ENCODE measurements around the gene GPT2. TPM values are rescaled to one million over a fixed set of nuclear protein-coding genes. Genes with fewer than 3 reads are reported as not detected.
"Not testable (repeated sequence)": the region's sequence is repeated elsewhere in the genome, so short reads cannot be mapped to it uniquely, and the experiment has no call there.

GPT2 gene
- total and polyA plus RNA-seq, 2 experiments from 2014 or later, result 41.0 to 51.3 TPM

DNA sequence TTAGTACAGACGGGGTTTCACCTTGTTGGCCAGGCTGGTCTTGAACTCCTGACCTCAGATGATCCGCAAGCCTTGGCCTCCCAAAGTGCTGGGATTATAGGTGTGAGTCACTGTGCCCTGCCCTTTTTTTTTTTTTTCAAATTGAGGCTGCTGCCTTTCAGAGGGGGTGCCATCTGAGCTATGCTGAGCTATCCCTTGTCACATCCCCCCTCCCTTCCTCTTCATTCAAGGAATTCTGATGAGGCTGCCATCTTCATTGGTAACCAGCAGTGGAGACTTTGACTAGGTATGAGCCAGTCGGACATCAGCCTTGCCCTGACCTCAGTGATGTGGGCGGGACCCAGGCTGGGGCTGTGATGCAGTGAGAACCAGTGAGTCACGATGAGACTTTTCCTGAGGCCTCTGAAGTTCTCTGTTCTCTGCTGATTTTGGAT, 24.4 kb upstream of the GPT2 start:
- no peaks in the 10 kb centered on the region for H3K27me3 ChIP-seq
- no peak overlapping the region for H3K4me2 ChIP-seq
- DNase-seq (ENCODE audit: low spot score), result peak; percentile 56
- no peaks in the 10 kb centered on the region for H3K9me3 ChIP-seq (ENCODE audit: low read depth)
- WGBS (ENCODE audit: low lambda C conversion rate, missing lambda C conversion rate), result 69% methylated on average over 5 of the region's 5 CpGs
- H3K36me3 ChIP-seq (replicated peaks; ENCODE audit: insufficient read depth, low read depth), result no peaks in the 10 kb centered on the region
- H3K4me1 ChIP-seq (ENCODE audit: insufficient read depth), result peaks cover 7% of the 10 kb centered on the region
- H4K20me1 ChIP-seq (ENCODE audit: insufficient read depth, poor library complexity, severe bottlenecking), result no peaks in the 10 kb centered on the region
- H3K4me3 ChIP-seq, result no peak overlapping the region
- H2AFZ ChIP-seq, result no peak overlapping the region
- no peaks in the 10 kb centered on the region for H3K9me2 ChIP-seq (replicated peaks; ENCODE audit: insufficient read depth)
- H3K79me2 ChIP-seq, result no peaks in the 10 kb centered on the region
- TF ChIP-seq EZH2 (IDR thresholded peaks at IDR 0.05; ENCODE audit: borderline replicate concordance), result no peak
- no peak for TF ChIP-seq EZH2phosphoT487 (IDR thresholded peaks at IDR 0.05; ENCODE audit: low read depth, severe bottlenecking, unreplicated experiment)
- TF ChIP-seq, protein P1, sequence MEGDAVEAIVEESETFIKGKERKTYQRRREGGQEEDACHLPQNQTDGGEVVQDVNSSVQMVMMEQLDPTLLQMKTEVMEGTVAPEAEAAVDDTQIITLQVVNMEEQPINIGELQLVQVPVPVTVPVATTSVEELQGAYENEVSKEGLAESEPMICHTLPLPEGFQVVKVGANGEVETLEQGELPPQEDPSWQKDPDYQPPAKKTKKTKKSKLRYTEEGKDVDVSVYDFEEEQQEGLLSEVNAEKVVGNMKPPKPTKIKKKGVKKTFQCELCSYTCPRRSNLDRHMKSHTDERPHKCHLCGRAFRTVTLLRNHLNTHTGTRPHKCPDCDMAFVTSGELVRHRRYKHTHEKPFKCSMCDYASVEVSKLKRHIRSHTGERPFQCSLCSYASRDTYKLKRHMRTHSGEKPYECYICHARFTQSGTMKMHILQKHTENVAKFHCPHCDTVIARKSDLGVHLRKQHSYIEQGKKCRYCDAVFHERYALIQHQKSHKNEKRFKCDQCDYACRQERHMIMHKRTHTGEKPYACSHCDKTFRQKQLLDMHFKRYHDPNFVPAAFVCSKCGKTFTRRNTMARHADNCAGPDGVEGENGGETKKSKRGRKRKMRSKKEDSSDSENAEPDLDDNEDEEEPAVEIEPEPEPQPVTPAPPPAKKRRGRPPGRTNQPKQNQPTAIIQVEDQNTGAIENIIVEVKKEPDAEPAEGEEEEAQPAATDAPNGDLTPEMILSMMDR (IDR thresholded peaks at IDR 0.05; ENCODE audit: poor library complexity), result no peak
- peak overlapping the region; percentile 56 for H3K27ac ChIP-seq

DNA sequence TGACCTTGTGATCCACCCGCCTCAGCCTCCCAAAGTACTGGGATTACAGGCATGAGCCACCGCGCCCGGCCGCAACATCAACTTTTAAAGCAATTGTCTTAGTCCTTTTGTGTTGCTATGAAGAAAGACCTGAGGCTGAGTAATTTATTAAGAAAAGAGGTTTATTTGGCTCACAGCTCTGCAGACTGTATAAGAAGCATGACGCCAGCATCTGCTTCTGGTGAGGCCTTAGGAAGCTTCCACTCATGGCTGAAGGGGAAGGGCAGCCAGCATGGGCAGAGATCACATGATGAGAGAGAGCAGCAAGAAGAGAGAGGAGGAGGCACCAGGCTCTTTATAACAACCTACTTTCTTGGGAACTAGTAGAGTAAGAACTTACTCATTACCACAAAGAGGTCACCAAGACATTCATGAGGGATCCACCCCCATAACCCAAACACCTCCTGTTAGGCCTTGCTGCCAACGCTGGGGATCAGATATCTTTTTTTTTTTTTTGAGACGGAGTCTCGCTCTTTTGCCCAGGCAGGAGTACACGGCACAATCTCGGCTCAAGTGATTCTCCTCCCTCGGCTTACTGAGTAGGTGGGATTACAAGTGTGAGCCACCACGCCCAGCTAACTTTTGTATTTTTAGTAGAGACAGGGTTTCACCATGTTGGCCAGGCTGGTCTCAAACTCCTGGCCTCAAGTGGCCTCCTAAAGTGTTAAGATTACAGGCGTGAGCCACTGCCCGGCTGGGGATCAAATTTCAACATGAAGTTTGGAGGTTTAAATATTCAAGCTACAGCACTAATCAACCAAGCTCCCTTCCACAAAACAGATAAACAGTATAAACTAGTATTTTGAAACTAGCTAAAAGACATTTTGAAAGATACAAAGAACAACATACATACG, 21.4 kb upstream of the GPT2 start:
- Histone ChIP-seq H3K36me3 (replicated peaks; ENCODE audit: insufficient read depth, low read depth) (no peaks in the 10 kb centered on the region), H3K4me1 (ENCODE audit: insufficient read depth) (peaks cover 7% of the 10 kb centered on the region), H3K79me2 (no peaks in the 10 kb centered on the region), H3K9me2 (replicated peaks; ENCODE audit: insufficient read depth) (no peaks in the 10 kb centered on the region), H3K4me2 (no peak overlapping the region), H3K27ac (peak overlapping the region; percentile 68), H3K4me3 (no peak overlapping the region), H3K27me3 (no peaks in the 10 kb centered on the region), H2AFZ (no peak overlapping the region), H4K20me1 (ENCODE audit: insufficient read depth, poor library complexity, severe bottlenecking) (no peaks in the 10 kb centered on the region), H3K9me3 (ENCODE audit: low read depth) (no peaks in the 10 kb centered on the region)
- no peak for DNase-seq (ENCODE audit: low spot score)
- WGBS (ENCODE audit: low lambda C conversion rate, missing lambda C conversion rate), result 88% methylated on average over 16 of the region's 16 CpGs
- TF ChIP-seq EZH2phosphoT487 (IDR thresholded peaks at IDR 0.05; ENCODE audit: low read depth, severe bottlenecking, unreplicated experiment) (no peak), EZH2 (IDR thresholded peaks at IDR 0.05; ENCODE audit: borderline replicate concordance) (no peak)
- TF ChIP-seq, protein P1 (IDR thresholded peaks at IDR 0.05; ENCODE audit: poor library complexity), result no peak

DNA sequence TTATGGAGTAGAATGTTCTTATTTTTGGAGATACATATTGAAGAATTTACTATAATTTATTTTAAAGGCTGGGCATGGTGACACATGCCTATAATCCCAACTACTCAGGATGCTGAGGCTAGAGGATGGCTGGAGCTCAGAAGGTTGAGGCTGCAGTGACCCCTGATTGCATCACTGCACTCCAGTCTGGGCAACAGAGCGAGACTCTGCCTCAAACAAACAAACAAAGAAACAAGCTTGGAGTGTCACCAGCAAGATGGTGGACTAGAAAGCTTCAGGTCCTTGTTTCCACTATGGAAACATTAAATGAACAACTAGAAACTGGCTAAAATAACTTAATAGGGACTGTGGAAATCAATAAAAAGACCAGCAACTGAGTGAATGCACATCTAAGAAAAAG, 17.9 kb upstream of the GPT2 start:
- no peaks in the 10 kb centered on the region for H3K79me2 ChIP-seq

DNA sequence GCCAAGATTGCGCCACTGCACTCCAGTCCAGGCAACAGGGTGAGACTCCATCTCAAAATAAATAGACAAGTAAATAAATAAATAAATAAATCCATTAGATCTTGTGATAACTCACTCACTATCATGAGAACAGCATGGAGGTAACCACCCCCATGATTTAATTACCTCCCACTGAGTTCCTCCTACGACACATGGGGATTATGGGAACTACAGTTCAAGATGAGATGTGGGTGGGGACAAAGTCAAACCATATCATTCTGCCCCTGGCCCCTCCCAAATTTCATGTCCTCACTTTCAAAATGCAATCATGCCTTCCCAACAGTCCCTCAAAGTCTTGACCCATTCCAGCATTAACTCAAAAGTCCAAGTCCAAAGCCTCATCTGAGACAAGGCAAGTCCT, 16.7 kb upstream of the GPT2 start:
- H3K27ac ChIP-seq, H2AFZ ChIP-seq: not testable (repeated sequence)

More for the DNA sequence above, 17.9 kb upstream of the GPT2 start:
- Histone ChIP-seq H3K36me3 (replicated peaks; ENCODE audit: insufficient read depth, low read depth) (no peaks in the 10 kb centered on the region), H3K9me3 (ENCODE audit: low read depth) (no peaks in the 10 kb centered on the region), H3K27me3 (no peaks in the 10 kb centered on the region), H3K4me2 (no peak overlapping the region), H3K4me1 (ENCODE audit: insufficient read depth) (peaks cover 7% of the 10 kb centered on the region), H4K20me1 (ENCODE audit: insufficient read depth, poor library complexity, severe bottlenecking) (no peaks in the 10 kb centered on the region), H3K9me2 (replicated peaks; ENCODE audit: insufficient read depth) (no peaks in the 10 kb centered on the region), H3K27ac (no peak overlapping the region), H3K4me3 (no peak overlapping the region), H2AFZ (no peak overlapping the region)
- no peak for DNase-seq (ENCODE audit: low spot score)
- TF ChIP-seq, protein P1 (IDR thresholded peaks at IDR 0.05; ENCODE audit: poor library complexity), result no peak
- TF ChIP-seq EZH2phosphoT487 (IDR thresholded peaks at IDR 0.05; ENCODE audit: low read depth, severe bottlenecking, unreplicated experiment), result no peak
- TF ChIP-seq EZH2 (IDR thresholded peaks at IDR 0.05; ENCODE audit: borderline replicate concordance), result no peak
- 73% methylated on average over 1 of the region's 1 CpG for WGBS (ENCODE audit: low lambda C conversion rate, missing lambda C conversion rate)

DNA sequence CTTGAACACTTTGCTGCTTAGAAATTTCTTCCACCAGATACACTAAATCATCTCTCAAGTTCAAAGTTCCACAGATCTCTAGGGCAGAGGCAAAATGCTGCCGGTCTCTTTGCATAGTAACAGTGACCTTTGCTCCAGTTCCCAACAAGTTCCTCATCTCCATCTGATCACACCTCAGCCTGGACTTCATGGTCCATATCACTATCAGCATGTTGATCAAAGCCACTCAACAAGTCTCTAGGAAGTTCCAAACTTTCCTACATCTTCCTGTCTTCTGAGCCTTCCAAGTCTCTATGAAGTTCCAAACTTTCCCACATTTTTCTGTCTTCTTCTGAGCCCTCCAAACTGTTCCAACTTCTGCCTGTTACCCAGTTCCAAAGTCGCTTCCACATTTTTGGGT, 15.3 kb upstream of the GPT2 start:
- not testable (repeated sequence) for H3K9me3 ChIP-seq (ENCODE audit: low read depth); H3K79me2 ChIP-seq; H2AFZ ChIP-seq; H3K9me2 ChIP-seq (replicated peaks; ENCODE audit: insufficient read depth); H3K27me3 ChIP-seq; H3K36me3 ChIP-seq (replicated peaks; ENCODE audit: insufficient read depth, low read depth); H3K4me3 ChIP-seq; H4K20me1 ChIP-seq (ENCODE audit: insufficient read depth, poor library complexity, severe bottlenecking); H3K4me1 ChIP-seq (ENCODE audit: insufficient read depth); H3K4me2 ChIP-seq
- peak overlapping the region; percentile 31 for H3K27ac ChIP-seq
- DNase-seq (ENCODE audit: low spot score), result peak; percentile 37
- WGBS (ENCODE audit: low lambda C conversion rate, missing lambda C conversion rate), result 55% methylated on average over 2 of the region's 2 CpGs

More for the DNA sequence above, 16.7 kb upstream of the GPT2 start:
- not testable (repeated sequence) for DNase-seq (ENCODE audit: low spot score); H4K20me1 ChIP-seq (ENCODE audit: insufficient read depth, poor library complexity, severe bottlenecking); H3K4me1 ChIP-seq (ENCODE audit: insufficient read depth); H3K4me3 ChIP-seq; H3K27me3 ChIP-seq; H3K9me2 ChIP-seq (replicated peaks; ENCODE audit: insufficient read depth); H3K4me2 ChIP-seq; H3K9me3 ChIP-seq (ENCODE audit: low read depth); H3K79me2 ChIP-seq; H3K36me3 ChIP-seq (replicated peaks; ENCODE audit: insufficient read depth, low read depth)
- 98% methylated on average over 2 of the region's 2 CpGs for whole genome bisulfite sequencing (ENCODE audit: low lambda C conversion rate, missing lambda C conversion rate)

All from hepatocyte (in vitro differentiated cells).